HG03354 (cell line): Measurements from ENCODE around the gene C10orf71.

Experiments used
- ATAC-seq: cut with Tn5 transposase; IDR thresholded peaks from one replicate; pipeline ENCODE4 v1.9.1; 2021; ENCODE audit warnings: mild to moderate bottlenecking; ENCODE audit not compliant: unreplicated experiment, poor library complexity, severe bottlenecking

C10orf71 gene

GRCh38 chr10:49311555-49312236, 12.7 kb downstream of the C10orf71 start:
- ATAC-seq: no peak

DNA sequence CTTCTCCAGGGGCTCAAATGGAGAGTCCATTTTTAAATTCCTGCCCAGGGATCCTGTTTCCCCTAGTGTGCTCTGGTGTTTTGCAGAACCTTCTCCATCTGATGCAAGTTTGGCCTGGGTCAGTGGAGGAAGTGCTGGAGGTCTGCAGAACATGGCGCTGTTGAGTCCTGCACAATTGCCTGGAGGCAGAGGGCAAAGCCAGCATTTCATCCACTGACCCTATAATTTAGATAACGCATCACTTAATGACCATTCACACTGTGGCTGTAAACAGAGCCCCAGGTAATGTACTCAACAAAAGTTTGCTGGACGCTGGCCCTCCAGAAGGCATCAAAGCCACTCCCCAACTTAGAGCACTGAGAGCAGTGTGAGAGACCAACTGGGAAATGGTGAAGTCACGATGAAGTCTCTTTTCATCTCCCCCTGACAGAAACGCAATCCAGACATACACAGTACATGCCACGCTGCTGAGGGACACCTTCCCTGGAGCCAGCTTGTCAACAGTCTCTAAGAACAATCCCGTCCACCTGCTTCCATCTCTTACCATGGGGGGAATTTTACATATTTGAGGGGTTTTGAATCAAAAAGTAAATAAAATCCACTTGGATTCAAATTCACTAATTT, 13.4 kb downstream of the C10orf71 start:
- ATAC-seq: no peak

DNA sequence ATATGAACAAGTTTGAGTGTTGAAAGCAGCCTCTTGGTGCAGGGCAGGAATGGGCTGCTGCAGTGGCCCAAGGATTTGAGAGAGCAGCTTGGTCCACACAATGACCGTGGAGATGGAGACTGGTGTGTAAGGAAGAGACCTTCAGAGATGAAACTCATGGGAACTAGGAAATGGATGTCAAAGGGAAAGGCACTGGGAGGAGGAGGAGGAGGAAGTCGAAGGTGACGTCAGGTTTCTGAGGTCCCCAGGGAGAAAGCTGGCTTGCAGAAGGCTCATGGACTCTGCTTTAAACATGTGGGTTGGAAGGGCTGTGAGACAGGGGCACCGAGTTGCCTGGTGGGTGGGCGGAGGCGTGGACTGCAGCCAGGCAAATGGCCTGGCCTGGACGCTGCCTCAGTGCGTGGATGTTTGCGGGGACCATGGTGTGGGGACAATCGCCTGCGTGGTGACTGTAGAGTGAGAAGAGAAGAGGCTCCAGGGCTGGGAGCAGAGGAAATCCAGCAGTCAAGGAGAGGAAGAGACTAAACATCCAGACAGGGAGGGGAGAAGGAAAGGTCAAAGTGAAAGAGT, 14.6 kb downstream of the C10orf71 start:
- no peak for ATAC-seq

- no peak for ATAC-seq
These were observed 15.8 kb downstream of the C10orf71 start for GRCh38 chr10:49314806-49315205.

GRCh38 chr10:49318028-49318427, 19.1 kb downstream of the C10orf71 start:
- no peak for ATAC-seq

DNA sequence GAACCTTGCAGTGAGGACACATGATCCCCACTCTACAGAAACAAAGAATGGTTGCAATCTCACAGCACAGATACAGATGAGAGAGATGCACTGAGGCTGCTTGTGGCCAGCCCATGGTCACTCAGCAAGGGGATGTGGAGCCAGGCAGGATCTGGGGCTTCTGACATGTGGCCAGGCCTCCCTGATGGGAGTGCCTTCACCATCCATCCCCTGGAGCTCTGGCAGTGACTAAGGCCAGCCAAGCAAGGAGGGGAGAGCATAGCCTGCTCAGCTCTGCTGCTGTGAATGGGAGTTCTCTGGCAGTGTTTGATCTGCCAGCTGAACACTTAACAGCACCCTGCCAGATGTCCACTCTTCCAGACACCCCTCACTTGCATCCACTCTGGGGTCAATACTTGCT, 19.8 kb downstream of the C10orf71 start:
- ATAC-seq: no peak

DNA sequence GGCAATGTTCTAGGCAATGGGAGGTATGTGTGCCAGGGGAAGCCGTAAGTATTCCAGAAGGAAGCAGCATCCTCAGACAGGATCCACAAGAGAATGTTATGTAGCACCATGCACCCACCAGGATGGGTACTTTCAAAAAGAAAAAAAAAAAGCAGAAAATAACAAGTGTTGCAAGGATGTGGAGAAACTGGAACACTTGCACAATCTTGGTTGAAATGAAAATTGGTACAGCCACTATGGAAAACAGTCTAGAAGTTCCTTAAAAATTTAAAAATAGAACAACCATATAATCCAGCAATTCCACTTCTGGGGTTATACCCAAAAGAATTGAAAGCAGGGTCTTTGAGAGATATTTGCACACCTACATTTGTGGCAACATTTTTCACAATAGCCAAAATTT, 20.2 kb downstream of the C10orf71 start:
- no peak for ATAC-seq

- no peak for ATAC-seq
These were observed 21.2 kb downstream of the C10orf71 start for GRCh38 chr10:49320191-49320590.

DNA sequence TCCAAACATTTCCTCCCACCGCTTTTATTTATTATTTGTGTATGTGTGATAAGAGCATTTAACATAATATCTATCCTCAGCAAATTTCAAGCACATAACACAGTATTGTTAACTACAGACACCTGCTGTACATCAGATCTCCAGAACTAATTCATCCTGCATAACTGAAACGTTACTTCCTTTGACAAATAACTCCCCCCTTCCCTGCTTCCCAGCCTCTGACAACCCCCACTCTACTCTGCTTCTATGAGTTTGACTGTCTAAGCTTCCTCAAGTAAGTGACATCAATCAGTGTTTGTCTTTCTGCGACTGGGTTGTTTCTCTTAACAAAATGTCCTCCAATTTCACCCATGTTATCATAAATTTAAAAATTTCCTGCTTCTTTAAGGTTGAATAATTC, 22.1 kb downstream of the C10orf71 start:
- no peak for ATAC-seq

GRCh38 chr10:49322371-49323170, 23.6 kb downstream of the C10orf71 start:
- no peak for ATAC-seq

- no peak for ATAC-seq
These were observed 24.4 kb downstream of the C10orf71 start for GRCh38 chr10:49323171-49323895.

DNA sequence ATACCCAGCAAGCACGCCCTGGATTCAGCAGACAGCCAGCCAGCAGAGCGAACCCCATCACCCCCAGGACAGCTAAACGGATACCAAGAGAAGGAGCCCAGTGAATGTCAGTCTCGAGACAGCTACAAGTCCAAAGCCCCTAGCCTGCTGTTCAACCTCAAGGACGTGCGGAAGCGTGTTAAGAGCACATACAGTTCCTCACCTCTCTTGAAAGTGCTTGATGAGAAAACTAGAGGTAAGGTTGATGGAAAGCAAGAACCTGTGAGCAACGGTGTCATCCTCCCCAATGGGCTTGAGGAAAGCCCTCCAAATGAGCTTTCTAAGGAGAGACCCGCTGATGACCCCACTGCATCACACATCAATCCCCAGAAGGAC, 24.9 kb downstream of the C10orf71 start:
- ATAC-seq: no peak

DNA sequence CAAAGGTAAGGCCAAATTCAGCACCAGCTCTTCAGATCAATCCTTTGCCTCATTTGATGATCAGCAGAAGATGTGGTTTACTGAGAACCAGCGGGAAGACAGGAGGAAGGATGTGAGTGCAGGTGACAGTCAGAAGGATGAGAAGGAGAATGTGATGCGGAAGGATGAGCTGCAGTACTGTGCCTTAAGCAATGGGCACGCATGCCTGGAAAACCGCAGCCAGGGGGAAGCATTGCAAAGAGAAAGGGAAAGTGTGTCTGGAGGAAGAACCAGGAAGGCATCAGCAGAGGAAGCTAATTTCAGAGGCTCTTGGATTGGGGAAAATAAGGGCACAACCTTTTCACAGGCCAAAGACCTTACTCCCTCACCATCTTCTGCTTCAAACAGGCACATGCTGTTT, 25.7 kb downstream of the C10orf71 start:
- ATAC-seq: no peak

DNA sequence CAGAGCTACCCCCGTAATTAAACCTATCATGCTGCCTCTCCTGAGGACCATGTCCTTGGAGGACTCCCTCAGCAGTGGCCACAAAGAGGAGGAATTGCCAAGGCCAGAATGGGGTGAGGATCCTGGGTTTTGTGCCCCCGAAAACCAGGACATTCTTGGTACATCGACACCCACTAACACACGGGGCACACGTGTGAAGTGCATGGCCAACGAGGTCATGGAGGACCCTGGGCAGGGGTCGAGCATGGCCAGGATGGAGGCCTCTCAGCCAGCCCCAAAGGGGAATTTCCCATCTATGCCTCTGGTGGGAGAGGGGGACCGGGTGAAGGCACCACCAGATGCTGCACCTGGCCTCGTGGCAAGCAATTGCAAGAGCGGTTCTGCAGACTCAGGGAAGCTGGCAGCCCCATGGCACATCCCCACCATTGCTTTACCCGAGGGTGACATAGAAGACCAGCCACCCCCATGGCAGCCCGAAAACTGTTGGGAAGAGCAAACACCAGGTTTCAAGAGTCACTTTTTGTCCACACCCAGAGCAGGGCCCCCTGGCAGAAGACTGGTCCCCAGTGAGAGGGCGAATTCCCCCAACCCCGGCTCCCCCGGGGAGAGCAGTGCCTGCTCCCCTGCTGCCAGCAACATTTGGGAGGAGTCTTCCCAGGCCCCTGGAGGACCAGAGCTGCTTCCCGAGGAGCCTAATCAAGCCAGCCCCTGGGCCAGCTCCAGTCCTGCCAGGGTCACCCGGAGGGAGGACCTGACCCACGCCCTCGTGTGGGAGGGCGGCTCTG, 26.4 kb downstream of the C10orf71 start:
- ATAC-seq: no peak

- ATAC-seq: no peak
These were observed 27.2 kb downstream of the C10orf71 start for GRCh38 chr10:49325916-49326783.

DNA sequence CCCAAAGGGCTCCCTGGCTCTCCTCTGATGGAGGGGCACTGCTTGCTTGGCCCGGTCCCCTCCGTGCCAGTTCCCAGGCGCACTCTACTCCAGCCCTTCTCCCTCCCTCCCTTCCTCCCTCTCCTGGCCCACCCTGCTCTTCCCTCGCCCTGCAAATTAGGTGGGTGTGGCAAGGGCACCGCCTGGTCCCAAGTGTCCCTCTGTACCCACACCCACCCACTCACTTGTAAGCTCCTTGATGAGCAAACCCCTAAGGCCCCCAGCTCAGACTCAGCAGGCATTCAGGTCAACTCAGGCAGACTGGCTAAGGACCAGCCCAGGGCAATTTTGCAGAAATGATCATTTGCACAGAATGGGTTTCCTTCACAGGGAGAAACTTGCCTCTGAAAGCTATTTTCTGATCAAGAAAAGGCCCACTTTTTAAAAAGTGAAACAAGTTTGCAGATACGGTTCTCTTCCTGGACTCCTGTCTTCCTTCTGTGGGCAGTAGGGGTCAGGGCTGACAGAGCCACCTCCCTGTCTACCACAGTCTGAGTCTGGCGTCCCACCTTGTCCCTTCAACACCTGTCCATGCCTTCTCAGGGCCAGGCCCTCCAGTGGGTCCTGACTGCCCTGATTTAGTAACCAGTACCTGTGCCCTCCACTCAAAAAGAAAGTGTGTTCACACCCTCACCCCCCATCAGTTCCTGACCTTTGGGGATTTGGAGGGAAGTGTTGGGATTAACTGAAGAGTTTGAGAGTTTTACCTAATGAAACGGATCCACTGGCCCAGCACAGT, 28.3 kb downstream of the C10orf71 start:
- no peak for ATAC-seq

DNA sequence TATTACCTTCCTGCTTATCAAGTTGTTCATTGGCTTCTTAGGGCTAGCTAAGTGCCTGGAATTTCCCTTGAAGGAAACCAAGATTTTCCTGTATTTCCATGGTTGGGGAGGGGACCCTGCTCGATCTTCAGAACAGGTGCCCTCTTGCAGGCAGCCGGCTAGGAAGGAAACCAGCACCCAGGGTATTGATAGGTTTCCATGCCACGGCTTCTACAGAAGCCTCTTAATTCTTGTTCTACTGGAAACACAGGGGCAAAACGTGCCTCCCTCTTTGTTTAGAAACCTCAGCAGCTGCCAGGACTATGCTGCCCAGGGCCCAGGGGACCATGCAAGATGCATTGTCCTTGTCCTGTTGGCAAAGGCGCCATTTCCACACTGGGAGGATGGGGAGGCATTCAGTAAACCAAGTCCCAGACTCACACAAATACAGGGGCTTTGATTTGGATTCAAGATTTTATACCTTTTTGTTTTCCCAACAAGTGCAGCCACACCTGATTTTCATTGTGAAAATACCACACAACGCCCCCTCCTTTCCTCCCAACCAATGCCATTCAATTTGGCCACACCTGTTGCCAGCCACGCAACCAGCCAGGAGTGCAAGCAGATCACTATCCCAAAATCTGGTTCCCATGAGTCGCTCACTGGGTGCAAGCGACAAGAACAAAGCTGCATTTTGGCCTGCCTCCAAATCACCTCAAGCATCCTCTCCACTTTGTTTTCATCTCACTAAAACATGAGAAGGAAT, 29.6 kb downstream of the C10orf71 start:
- no peak for ATAC-seq
